NT2/D1 (cell line): Measurements from ENCODE around the gene GPX2.

ENCODE experiments used
- YY1 ChIP-seq: IDR thresholded peaks from 2 replicates; pipeline ENCODE4 v1.6.1; 2011; ENCODE audit not compliant: insufficient read length, insufficient read depth
- ZNF274 ChIP-seq: IDR thresholded peaks from 2 replicates; pipeline ENCODE4 v1.6.1; 2011; ENCODE audit warnings: mild to moderate bottlenecking, low read depth, low read length

GRCh38 chr14:64953661-64954060 lies 11.1 kb upstream of the GPX2 start:
- TF ChIP-seq YY1: no peak
- TF ChIP-seq ZNF274: no peak
